HK-2 (cell line): ENCODE measurements around the gene BPIFB1.

Source experiments
- DNase-seq: peaks from one replicate; pipeline ENCODE4 v3.0.0-alpha.2; 2018; ENCODE audit not compliant: unreplicated experiment

The BPIFB1 gene

GRCh38 chr20:33298391-33298790 lies 15.4 kb downstream of the BPIFB1 start:
- DNase-seq, result no peak

GRCh38 chr20:33299111-33299603 lies 16.1 kb downstream of the BPIFB1 start:
- DNase-seq, result peak; percentile 80

- no peak for DNase-seq
Observed at GRCh38 chr20:33301192-33301930, 18.3 kb downstream of the BPIFB1 start.

- DNase-seq, result no peak
Observed at GRCh38 chr20:33303595-33303994, 20.6 kb downstream of the BPIFB1 start.

GRCh38 chr20:33304046-33304445 lies 21.0 kb downstream of the BPIFB1 start:
- no peak for DNase-seq

GRCh38 chr20:33305589-33306057 lies 22.6 kb downstream of the BPIFB1 start:
- no peak for DNase-seq

GRCh38 chr20:33306228-33306627 lies 23.2 kb downstream of the BPIFB1 start:
- DNase-seq, result no peak

- no peak for DNase-seq
Observed at GRCh38 chr20:33306807-33307206, 23.8 kb downstream of the BPIFB1 start.

GRCh38 chr20:33308668-33309067 lies 25.7 kb downstream of the BPIFB1 start:
- DNase-seq, result no peak

GRCh38 chr20:33309631-33310030 lies 26.6 kb downstream of the BPIFB1 start:
- no peak for DNase-seq

- DNase-seq, result no peak
Observed at GRCh38 chr20:33310327-33310899, 27.4 kb downstream of the BPIFB1 start.

GRCh38 chr20:33311011-33311410 lies 28.0 kb downstream of the BPIFB1 start:
- no peak for DNase-seq

GRCh38 chr20:33311996-33312395 lies 29.0 kb downstream of the BPIFB1 start:
- DNase-seq, result no peak

GRCh38 chr20:33312583-33312982 lies 29.6 kb downstream of the BPIFB1 start:
- DNase-seq, result no peak

- no peak for DNase-seq
Observed at GRCh38 chr20:33313686-33314314, 30.8 kb downstream of the BPIFB1 start.

GRCh38 chr20:33316343-33316742 lies 33.3 kb downstream of the BPIFB1 start:
- no peak for DNase-seq

- no peak for DNase-seq
Observed at GRCh38 chr20:33316958-33317357, 33.9 kb downstream of the BPIFB1 start.

- DNase-seq, result no peak
Observed at GRCh38 chr20:33317424-33318095, 34.5 kb downstream of the BPIFB1 start.

- no peak for DNase-seq
Observed at GRCh38 chr20:33318096-33318429, 35.0 kb downstream of the BPIFB1 start.

GRCh38 chr20:33320006-33320405 lies 37.0 kb downstream of the BPIFB1 start:
- DNase-seq, result no peak

GRCh38 chr20:33322456-33322855 lies 39.4 kb downstream of the BPIFB1 start:
- no peak for DNase-seq

GRCh38 chr20:33323236-33323635 lies 40.2 kb downstream of the BPIFB1 start:
- no peak for DNase-seq
